ENCODE data around the gene ADGRD1.

DNA sequence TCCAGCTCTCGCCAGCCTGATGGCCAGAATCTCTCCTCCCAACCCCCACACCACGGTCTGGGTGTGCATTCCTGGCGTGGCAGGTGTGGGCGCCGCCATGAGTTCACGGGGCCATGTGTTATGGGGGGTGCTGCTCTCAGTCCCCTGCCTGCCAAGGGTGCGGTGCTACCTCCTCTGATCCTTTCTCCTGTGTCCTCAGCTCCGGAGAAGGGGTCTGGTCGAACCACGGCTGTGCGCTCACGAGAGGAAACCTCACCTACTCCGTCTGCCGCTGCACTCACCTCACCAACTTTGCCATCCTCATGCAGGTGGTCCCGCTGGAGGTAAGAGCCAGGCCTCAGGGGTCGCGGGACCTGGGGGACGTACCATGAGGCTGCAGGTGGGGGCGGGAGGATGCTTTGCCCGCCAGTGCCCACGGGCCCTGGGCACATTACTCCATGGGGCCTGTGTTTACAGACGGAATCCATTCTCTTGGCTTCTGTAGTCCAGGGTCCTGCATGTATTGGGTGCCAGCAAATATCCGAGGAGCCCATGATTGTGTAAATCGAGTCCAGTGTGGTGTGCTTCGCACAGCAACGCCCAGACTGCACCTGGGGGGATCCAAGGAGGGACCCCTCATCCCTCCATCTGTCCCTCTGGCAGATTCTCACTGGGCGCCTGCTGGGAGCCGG is 130.8 kb downstream of the ADGRD1 start:
- TF ChIP-seq, protein P1, sequence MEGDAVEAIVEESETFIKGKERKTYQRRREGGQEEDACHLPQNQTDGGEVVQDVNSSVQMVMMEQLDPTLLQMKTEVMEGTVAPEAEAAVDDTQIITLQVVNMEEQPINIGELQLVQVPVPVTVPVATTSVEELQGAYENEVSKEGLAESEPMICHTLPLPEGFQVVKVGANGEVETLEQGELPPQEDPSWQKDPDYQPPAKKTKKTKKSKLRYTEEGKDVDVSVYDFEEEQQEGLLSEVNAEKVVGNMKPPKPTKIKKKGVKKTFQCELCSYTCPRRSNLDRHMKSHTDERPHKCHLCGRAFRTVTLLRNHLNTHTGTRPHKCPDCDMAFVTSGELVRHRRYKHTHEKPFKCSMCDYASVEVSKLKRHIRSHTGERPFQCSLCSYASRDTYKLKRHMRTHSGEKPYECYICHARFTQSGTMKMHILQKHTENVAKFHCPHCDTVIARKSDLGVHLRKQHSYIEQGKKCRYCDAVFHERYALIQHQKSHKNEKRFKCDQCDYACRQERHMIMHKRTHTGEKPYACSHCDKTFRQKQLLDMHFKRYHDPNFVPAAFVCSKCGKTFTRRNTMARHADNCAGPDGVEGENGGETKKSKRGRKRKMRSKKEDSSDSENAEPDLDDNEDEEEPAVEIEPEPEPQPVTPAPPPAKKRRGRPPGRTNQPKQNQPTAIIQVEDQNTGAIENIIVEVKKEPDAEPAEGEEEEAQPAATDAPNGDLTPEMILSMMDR (IDR thresholded peaks at IDR 0.05; ENCODE audit: low read length): no peak
- no peak for TF ChIP-seq EZH2 (IDR thresholded peaks at IDR 0.05; ENCODE audit: borderline replicate concordance, low read length)

Measured in OCI-LY1 (cell line).